ENCODE data around the gene ADARB1. TPM values are rescaled to one million over a fixed set of nuclear protein-coding genes. Genes with fewer than 3 reads are reported as not detected.

ADARB1 gene
- total and polyA plus RNA-seq, 2 of the 4 experiments (the other 2 are of a cell fraction) = 39.8 to 47.3 TPM

DNA sequence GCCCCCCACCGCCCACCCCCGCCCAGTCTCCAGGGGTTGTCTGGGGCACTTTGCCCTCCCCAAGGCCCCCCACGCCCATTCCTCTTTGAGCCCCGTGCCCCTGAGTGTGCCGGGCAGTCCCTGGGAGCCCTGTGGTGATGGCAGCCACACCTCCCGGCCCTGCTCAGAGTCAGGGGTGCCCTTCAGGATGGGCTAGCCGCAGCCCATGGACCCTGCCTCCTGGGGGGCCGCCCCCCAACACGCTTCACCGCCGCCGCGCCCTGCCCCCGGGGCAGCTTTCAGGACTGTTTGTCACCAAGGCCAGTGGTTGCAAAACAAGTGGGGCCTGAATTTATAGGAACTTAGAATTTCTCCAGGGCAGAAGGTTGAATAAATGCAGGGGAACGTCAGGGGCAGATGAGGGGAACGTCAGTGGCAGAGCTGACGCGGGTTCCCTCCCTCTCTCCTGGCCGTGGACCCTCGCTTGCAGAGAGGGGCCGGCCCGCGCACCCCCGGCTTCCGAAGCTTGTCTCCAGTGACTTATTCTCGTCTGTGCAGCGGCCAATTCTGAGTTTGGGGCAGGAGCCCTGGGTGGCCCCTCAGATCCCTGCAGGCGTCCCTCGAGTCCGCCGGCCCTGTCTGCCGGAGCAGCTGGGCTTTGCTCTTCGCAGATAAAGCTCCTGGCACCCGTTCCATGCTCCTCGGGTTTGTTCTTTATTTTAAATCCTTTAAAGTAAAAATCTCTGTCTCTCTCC lies 41.2 kb upstream of the ADARB1 start:
- peak overlapping the region; percentile 89 for H4K91ac ChIP-seq (ENCODE audit: insufficient read depth, low read depth, low read length)
- H3K56ac ChIP-seq (ENCODE audit: extremely low read depth, insufficient read depth, low read length) = no peak overlapping the region
- H3K36me3 ChIP-seq (ENCODE audit: control insufficient read depth, insufficient read depth, low read length) = no peaks in the 10 kb centered on the region
- no peaks in the 10 kb centered on the region for H4K20me1 ChIP-seq (ENCODE audit: insufficient read depth, low read length)
- peak overlapping the region; percentile 40; the same call in 1 of the 2 replicates for H3K14ac ChIP-seq (replicated peaks; ENCODE audit: low read depth, low read length)
- 62% methylated on average over 27 of the region's 35 CpGs; no CpG with 5 or more reads in 1 of the 2 experiments for WGBS, 2 experiments (ENCODE audit: extremely low coverage in 2 of 2, insufficient read length in 1 of 2)
- H3K27ac ChIP-seq (ENCODE audit: insufficient read depth, low read length) = no peak overlapping the region
- H3K9me3 ChIP-seq (ENCODE audit: control insufficient read depth, insufficient read depth, low read length) = peaks cover 5% of the 10 kb centered on the region; the same call in 1 of the 2 replicates
- H3K4me2 ChIP-seq (ENCODE audit: low read depth, low read length) = no peak overlapping the region
- ATAC-seq (ENCODE audit: low read depth) = no peak
- CTCF ChIA-PET = no interaction called here
- H4K5ac ChIP-seq (ENCODE audit: low read depth, low read length) = peak overlapping the region; percentile 81; the same call in 1 of the 2 replicates
- H2AK9ac ChIP-seq (replicated peaks; ENCODE audit: low read depth, low read length, poor library complexity) = peak overlapping the region; percentile 4
- peaks cover 5% of the 10 kb centered on the region; the same call in 1 of the 2 replicates for H3K9me1 ChIP-seq (ENCODE audit: insufficient read depth, low read length)
- H3K9ac ChIP-seq (ENCODE audit: low read depth, low read length) = no peak overlapping the region
- POLR2A ChIA-PET (ENCODE audit: unreplicated experiment) = no interaction called here
- peak overlapping the region; percentile 27 for H2AK5ac ChIP-seq (ENCODE audit: low read depth, low read length)
- peak overlapping the region; percentile 73 for H2AFZ ChIP-seq (replicated peaks; ENCODE audit: low read length, poor library complexity)
- H3K18ac ChIP-seq (ENCODE audit: low read depth, low read length) = peak overlapping the region; percentile 25
- no peaks in the 10 kb centered on the region; the same call in 1 of the 2 replicates for H3K27me3 ChIP-seq (ENCODE audit: control insufficient read depth, insufficient read depth, low read length)
- peak overlapping the region; percentile 59; the same call in 2 of the 3 replicates for H2BK15ac ChIP-seq (ENCODE audit: low read depth, low read length)
- no peak overlapping the region for H3K23ac ChIP-seq (ENCODE audit: low read depth, low read length)
- peaks cover 19% of the 10 kb centered on the region for H3K4me1 ChIP-seq (ENCODE audit: control insufficient read depth, insufficient read depth, low read length)
- no peak overlapping the region for H2BK20ac ChIP-seq (ENCODE audit: low read depth, low read length)
- peak overlapping the region; percentile 47 to 82; a peak in 2 of 4 replicates for H4K8ac ChIP-seq (ENCODE audit: low read depth in 2 of 2, low read length in 2 of 2)
- DNase-seq = no peak
- H3K4me3 ChIP-seq (ENCODE audit: insufficient read depth, low read depth, low read length) = no peak overlapping the region
- in situ Hi-C loops (cut with MboI; ENCODE audit: low sequenced_read_pairs) = no loop called here
- no TSS peak for BruUV-seq (replicated peaks)
- dilution Hi-C loops (cut with HindIII; ENCODE audit: low sequenced_read_pairs, unreplicated experiment) = no loop called here
- peak overlapping the region; percentile 64; the same call in 1 of the 2 replicates for H2BK120ac ChIP-seq (ENCODE audit: low read depth, low read length)
- intact Hi-C loops (cut with micrococcal nuclease) = no loop called here
- H3K79me1 ChIP-seq (ENCODE audit: low read depth in 1 of 2, low read length in 2 of 2) = no peaks in the 10 kb centered on the region; a peak in 1 of 4 replicates
- peak overlapping the region; percentile 95; the same call in 1 of the 2 replicates for H3K4ac ChIP-seq (ENCODE audit: low read depth, low read length)
- H2BK5ac ChIP-seq (ENCODE audit: low read depth, low read length, poor library complexity, severe bottlenecking) = no peak overlapping the region
- TF ChIP-seq BHLHE40 (IDR thresholded peaks at IDR 0.05; ENCODE audit: low read depth, low read length) = no peak
- TF ChIP-seq, protein P1, sequence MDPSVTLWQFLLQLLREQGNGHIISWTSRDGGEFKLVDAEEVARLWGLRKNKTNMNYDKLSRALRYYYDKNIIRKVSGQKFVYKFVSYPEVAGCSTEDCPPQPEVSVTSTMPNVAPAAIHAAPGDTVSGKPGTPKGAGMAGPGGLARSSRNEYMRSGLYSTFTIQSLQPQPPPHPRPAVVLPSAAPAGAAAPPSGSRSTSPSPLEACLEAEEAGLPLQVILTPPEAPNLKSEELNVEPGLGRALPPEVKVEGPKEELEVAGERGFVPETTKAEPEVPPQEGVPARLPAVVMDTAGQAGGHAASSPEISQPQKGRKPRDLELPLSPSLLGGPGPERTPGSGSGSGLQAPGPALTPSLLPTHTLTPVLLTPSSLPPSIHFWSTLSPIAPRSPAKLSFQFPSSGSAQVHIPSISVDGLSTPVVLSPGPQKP (IDR thresholded peaks at IDR 0.05; ENCODE audit: borderline replicate concordance, low read depth, low read length) = no peak
- no peak for TF ChIP-seq CTCF (conservative IDR thresholded peaks at IDR 0.05; ENCODE audit: low read depth, low read length)
- TF ChIP-seq MXI1 (IDR thresholded peaks at IDR 0.05; ENCODE audit: borderline replicate concordance, low read depth, low read length) = no peak
- no peak for TF ChIP-seq NFE2L2 (IDR thresholded peaks at IDR 0.05; ENCODE audit: low read depth, low read length)
- no peak for TF ChIP-seq RFX5 (IDR thresholded peaks at IDR 0.05; ENCODE audit: low read depth, low read length)
- no peak for TF ChIP-seq RCOR1 (IDR thresholded peaks at IDR 0.05; ENCODE audit: insufficient replicate concordance, low read length)
- TF ChIP-seq MAZ (IDR thresholded peaks at IDR 0.05; ENCODE audit: borderline replicate concordance, low read depth, low read length) = no peak
- TF ChIP-seq, protein P2, sequence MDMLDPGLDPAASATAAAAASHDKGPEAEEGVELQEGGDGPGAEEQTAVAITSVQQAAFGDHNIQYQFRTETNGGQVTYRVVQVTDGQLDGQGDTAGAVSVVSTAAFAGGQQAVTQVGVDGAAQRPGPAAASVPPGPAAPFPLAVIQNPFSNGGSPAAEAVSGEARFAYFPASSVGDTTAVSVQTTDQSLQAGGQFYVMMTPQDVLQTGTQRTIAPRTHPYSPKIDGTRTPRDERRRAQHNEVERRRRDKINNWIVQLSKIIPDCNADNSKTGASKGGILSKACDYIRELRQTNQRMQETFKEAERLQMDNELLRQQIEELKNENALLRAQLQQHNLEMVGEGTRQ (IDR thresholded peaks at IDR 0.05; ENCODE audit: low read depth, low read length) = no peak
- no peak for TF ChIP-seq CEBPB (IDR thresholded peaks at IDR 0.05; ENCODE audit: low read depth, low read length)
- no peak for TF ChIP-seq MAFK (IDR thresholded peaks at IDR 0.05; ENCODE audit: low read depth, low read length)
- no peak for TF ChIP-seq CHD1 (IDR thresholded peaks at IDR 0.05; ENCODE audit: low read depth, low read length)
- TF ChIP-seq POLR2A (IDR thresholded peaks at IDR 0.05; ENCODE audit: low read depth, low read length) = no peak
- no peak for TF ChIP-seq FOS (IDR thresholded peaks at IDR 0.05; ENCODE audit: low read depth, low read length)
- no peak for TF ChIP-seq RAD21 (IDR thresholded peaks at IDR 0.05; ENCODE audit: low read length)

All from IMR-90 (cell line).